ENCODE measurements around the gene LSM10. TPM values are rescaled to one million over a fixed set of nuclear protein-coding genes. Genes with fewer than 3 reads are reported as not detected.

Gene LSM10
- total RNA-seq, 1 experiment from 2014 or later: 42.2 TPM

DNA sequence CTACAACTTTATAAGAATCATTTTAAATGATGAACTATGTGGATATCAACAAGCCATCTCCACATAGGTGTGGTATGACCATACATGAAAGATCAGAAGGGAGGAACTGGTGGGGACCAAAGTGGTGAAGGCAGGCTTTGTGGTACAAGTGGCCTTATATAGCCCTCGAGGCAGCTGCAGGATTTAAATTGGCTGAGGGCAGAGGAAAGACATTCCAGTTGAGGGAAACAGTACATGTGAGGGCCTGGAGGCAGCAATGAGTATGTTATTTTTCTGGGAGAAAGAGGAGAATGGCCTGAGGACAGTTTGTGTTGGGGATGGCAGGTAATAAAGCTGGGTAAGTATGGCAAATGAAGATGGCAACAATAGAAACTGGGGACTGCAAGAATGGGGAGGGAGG, 35.4 kb upstream of the LSM10 start:
- Histone ChIP-seq H2AFZ (ENCODE audit: low read length) (no peak overlapping the region), H2BK20ac (ENCODE audit: low read depth, low read length, poor library complexity, severe bottlenecking) (no peak overlapping the region), H2BK5ac (ENCODE audit: insufficient read length, low read length) (no peak overlapping the region), H3K4ac (ENCODE audit: low read depth, low read length) (no peak overlapping the region), H4K8ac (replicated peaks; ENCODE audit: insufficient read length, low read depth, low read length) (no peak overlapping the region), H3K79me2 (ENCODE audit: insufficient read depth, low read length) (no peaks in the 10 kb centered on the region), H3K14ac (ENCODE audit: insufficient read depth, low read length) (no peak overlapping the region), H4K91ac (ENCODE audit: insufficient read length, low read depth, low read length) (no peak overlapping the region), H2AK5ac (ENCODE audit: insufficient read length, low read length) (no peak overlapping the region), H4K5ac (ENCODE audit: insufficient read length, low read depth, low read length) (no peak overlapping the region), H3K18ac (ENCODE audit: insufficient read length, low read depth, low read length) (no peak overlapping the region), H3K4me2 (ENCODE audit: insufficient read depth, insufficient read length, low read length) (no peak overlapping the region), H2BK15ac (ENCODE audit: low read depth, low read length) (no peak overlapping the region), H3K4me1 (ENCODE audit: insufficient read depth, low read length) (no peaks in the 10 kb centered on the region), H3K27ac (ENCODE audit: insufficient read length, low read depth, low read length) (no peak overlapping the region), H3K79me1 (ENCODE audit: insufficient read depth, low read depth, low read length, poor library complexity, severe bottlenecking) (no peaks in the 10 kb centered on the region), H2BK12ac (ENCODE audit: insufficient read length, low read depth, low read length) (no peak overlapping the region), H3K56ac (ENCODE audit: insufficient read length, low read depth, low read length) (no peak overlapping the region), H4K20me1 (ENCODE audit: control insufficient read depth, insufficient read depth, insufficient read length) (no peaks in the 10 kb centered on the region), H3K9ac (ENCODE audit: extremely low read depth, insufficient read length, low read length) (no peak overlapping the region), H3T11ph (ENCODE audit: low read length) (no peak overlapping the region), H3K9me3 (ENCODE audit: control insufficient read depth, low read depth, low read length) (no peaks in the 10 kb centered on the region), H2BK120ac (ENCODE audit: low read depth, low read length, poor library complexity, severe bottlenecking) (no peak overlapping the region), H3K23me2 (ENCODE audit: insufficient read length, low read depth, low read length, poor library complexity, severe bottlenecking) (no peaks in the 10 kb centered on the region), H3K23ac (ENCODE audit: insufficient read length, low read depth, low read length) (no peak overlapping the region), H3K27me3 (ENCODE audit: insufficient read depth, low read length) (no peaks in the 10 kb centered on the region)
- no CpG with 5 or more reads among the region's 1 CpG for WGBS (ENCODE audit: extremely low coverage, insufficient read length, low lambda C conversion rate)
- Mint-ChIP-seq H3K9me3 (no peaks in the 10 kb centered on the region), H3K27me3 (ENCODE audit: low read depth) (no peaks in the 10 kb centered on the region), H3K36me3 (ENCODE audit: insufficient read depth in 1 of 3, low read depth in 3 of 3) (no peaks in the 10 kb centered on the region), H3K4me1 (no peaks in the 10 kb centered on the region), H3K27ac (no peak overlapping the region), H3K4me3 (no peak overlapping the region)
- no peak for TF ChIP-seq CTCF (conservative IDR thresholded peaks at IDR 0.05)
- no peak for DNase-seq
